Measurements from ENCODE around the gene ZYG11A.
"Not testable (repeated sequence)": the region's sequence is repeated elsewhere in the genome, so short reads cannot be mapped to it uniquely, and the experiment has no call there.

ZYG11A gene

GRCh38 chr1:52825868-52826267 lies 16.7 kb upstream of the ZYG11A start:
- no peak for TF ChIP-seq CTCF (IDR thresholded peaks at IDR 0.05; ENCODE audit: low read depth, low read length, missing control alignments)
- no peak overlapping the region for H3K4me3 ChIP-seq (ENCODE audit: low read depth, low read length)
- in situ Hi-C loops (cut with HindIII; ENCODE audit: low sequenced_read_pairs), result no loop called here
- no peak for DNase-seq (ENCODE audit: low read depth)

- no peak for DNase-seq (ENCODE audit: low read depth)
- in situ Hi-C loops (cut with HindIII; ENCODE audit: low sequenced_read_pairs), result no loop called here
- no peak for TF ChIP-seq CTCF (IDR thresholded peaks at IDR 0.05; ENCODE audit: low read depth, low read length, missing control alignments)
- H3K4me3 ChIP-seq (ENCODE audit: low read depth, low read length), result no peak overlapping the region
Observed at GRCh38 chr1:52834798-52835197, 7.8 kb upstream of the ZYG11A start.

- TF ChIP-seq CTCF (IDR thresholded peaks at IDR 0.05; ENCODE audit: low read depth, low read length, missing control alignments), result no peak
- no peak for DNase-seq (ENCODE audit: low read depth)
- H3K4me3 ChIP-seq (ENCODE audit: low read depth, low read length), result no peak overlapping the region
- in situ Hi-C loops (cut with HindIII; ENCODE audit: low sequenced_read_pairs), result no loop called here
Observed at GRCh38 chr1:52836035-52836434, 6.5 kb upstream of the ZYG11A start.

GRCh38 chr1:52839175-52839574 lies 3.4 kb upstream of the ZYG11A start:
- DNase-seq (ENCODE audit: low read depth); in situ Hi-C loops (cut with HindIII; ENCODE audit: low sequenced_read_pairs); H3K4me3 ChIP-seq (ENCODE audit: low read depth, low read length): not testable (repeated sequence)

GRCh38 chr1:52845119-52845518 lies 2.6 kb downstream of the ZYG11A start:
- H3K4me3 ChIP-seq (ENCODE audit: low read depth, low read length); DNase-seq (ENCODE audit: low read depth); in situ Hi-C loops (cut with HindIII; ENCODE audit: low sequenced_read_pairs): not testable (repeated sequence)

- no peak overlapping the region for H3K4me3 ChIP-seq (ENCODE audit: low read depth, low read length)
- TF ChIP-seq CTCF (IDR thresholded peaks at IDR 0.05; ENCODE audit: low read depth, low read length, missing control alignments), result no peak
- in situ Hi-C loops (cut with HindIII; ENCODE audit: low sequenced_read_pairs), result no loop called here
- no peak for DNase-seq (ENCODE audit: low read depth)
Observed at GRCh38 chr1:52848423-52848822, 5.9 kb downstream of the ZYG11A start.

- no peak overlapping the region for H3K4me3 ChIP-seq (ENCODE audit: low read depth, low read length)
- no peak for DNase-seq (ENCODE audit: low read depth)
- in situ Hi-C loops (cut with HindIII; ENCODE audit: low sequenced_read_pairs), result no loop called here
- no peak for TF ChIP-seq CTCF (IDR thresholded peaks at IDR 0.05; ENCODE audit: low read depth, low read length, missing control alignments)
Observed at GRCh38 chr1:52850951-52851350, 8.4 kb downstream of the ZYG11A start.

GRCh38 chr1:52852854-52853253 lies 10.3 kb downstream of the ZYG11A start:
- in situ Hi-C loops (cut with HindIII; ENCODE audit: low sequenced_read_pairs), result no loop called here
- no peak overlapping the region for H3K4me3 ChIP-seq (ENCODE audit: low read depth, low read length)
- DNase-seq (ENCODE audit: low read depth), result no peak
- no peak for TF ChIP-seq CTCF (IDR thresholded peaks at IDR 0.05; ENCODE audit: low read depth, low read length, missing control alignments)
